ENCODE measurements around the gene MAGI2. TPM values are rescaled to one million over a fixed set of nuclear protein-coding genes. Genes with fewer than 3 reads are reported as not detected.

The MAGI2 gene
- polyA plus RNA-seq, 1 donor, result 2.6 TPM

DNA sequence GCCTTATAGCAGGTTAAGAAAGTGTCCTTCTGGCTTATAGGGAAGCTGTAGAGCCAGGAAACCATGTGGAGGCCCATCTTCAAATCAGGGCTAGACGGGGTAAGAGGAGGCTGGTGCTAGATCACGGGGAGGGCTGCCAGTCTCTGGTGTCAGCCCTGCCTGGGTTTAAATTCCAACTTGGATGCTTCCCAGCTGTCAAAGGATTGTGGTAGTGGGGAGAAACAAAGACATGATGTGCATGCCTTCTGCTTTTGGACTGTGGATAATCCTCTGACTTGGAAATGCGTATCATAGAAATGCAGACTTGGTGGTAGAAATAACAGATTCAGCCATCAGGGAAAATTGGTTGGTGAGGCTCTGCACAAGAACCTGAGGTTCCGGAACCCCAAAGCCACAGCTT lies 1329.3 kb downstream of the MAGI2 start:
- Histone ChIP-seq H3K4me3 (ENCODE audit: low read length) (no peak overlapping the region), H3K36me3 (ENCODE audit: control insufficient read depth, insufficient read depth, low read length) (no peaks in the 10 kb centered on the region), H3K9me3 (ENCODE audit: control insufficient read depth, low read depth, low read length) (no peaks in the 10 kb centered on the region), H3K27me3 (ENCODE audit: control insufficient read depth, insufficient read depth, low read length) (no peaks in the 10 kb centered on the region), H3K27ac (ENCODE audit: low read length) (no peak overlapping the region), H3K4me1 (ENCODE audit: control insufficient read depth, insufficient read depth, low read length) (no peaks in the 10 kb centered on the region)
- WGBS (ENCODE audit: insufficient coverage, low lambda C conversion rate), result no CpG with 5 or more reads among the region's 4 CpGs
- DNase-seq, result no peak

- Histone ChIP-seq H3K4me1 (ENCODE audit: control insufficient read depth, insufficient read depth, low read length) (no peaks in the 10 kb centered on the region), H3K4me3 (ENCODE audit: low read length) (no peak overlapping the region), H3K9me3 (ENCODE audit: control insufficient read depth, low read depth, low read length) (no peaks in the 10 kb centered on the region), H3K27ac (ENCODE audit: low read length) (no peak overlapping the region), H3K36me3 (ENCODE audit: control insufficient read depth, insufficient read depth, low read length) (no peaks in the 10 kb centered on the region), H3K27me3 (ENCODE audit: control insufficient read depth, insufficient read depth, low read length) (no peaks in the 10 kb centered on the region)
- DNase-seq, result no peak
- WGBS (ENCODE audit: insufficient coverage, low lambda C conversion rate), result 89% methylated on average over 1 of the region's 1 CpG
These were observed 1331.6 kb downstream of the MAGI2 start for GRCh38 chr7:78121888-78122287.

DNA sequence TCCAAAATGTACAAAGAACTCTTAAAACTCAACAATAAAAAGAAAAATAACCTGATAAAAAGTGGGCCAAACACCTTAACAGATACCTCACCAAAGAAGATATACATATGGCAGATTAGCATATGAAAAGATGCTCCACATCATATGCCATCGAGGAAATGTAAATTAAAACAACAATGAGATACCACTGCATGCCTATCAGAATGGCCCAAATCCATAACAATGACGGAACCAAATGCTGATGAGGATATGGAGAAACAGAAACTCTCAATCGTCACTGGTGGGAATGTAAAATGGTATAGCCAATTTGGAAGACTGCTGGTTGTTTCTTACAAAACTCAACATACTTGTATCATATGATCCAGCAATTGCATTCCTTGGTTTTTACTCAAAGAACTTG lies 1335.0 kb downstream of the MAGI2 start:
- H3K36me3 ChIP-seq (ENCODE audit: control insufficient read depth, insufficient read depth, low read length), result no peaks in the 10 kb centered on the region
- WGBS (ENCODE audit: insufficient coverage, low lambda C conversion rate), result 92% methylated on average over 2 of the region's 3 CpGs
- no peak overlapping the region for H3K27ac ChIP-seq (ENCODE audit: low read length)
- H3K4me3 ChIP-seq (ENCODE audit: low read length), result no peak overlapping the region
- peaks cover 3% of the 10 kb centered on the region for H3K27me3 ChIP-seq (ENCODE audit: control insufficient read depth, insufficient read depth, low read length)
- no peak for DNase-seq
- no peaks in the 10 kb centered on the region for H3K4me1 ChIP-seq (ENCODE audit: control insufficient read depth, insufficient read depth, low read length)
- no peaks in the 10 kb centered on the region for H3K9me3 ChIP-seq (ENCODE audit: control insufficient read depth, low read depth, low read length)

- H3K27me3 ChIP-seq (ENCODE audit: control insufficient read depth, insufficient read depth, low read length), result peaks cover 3% of the 10 kb centered on the region
- H3K4me3 ChIP-seq (ENCODE audit: low read length), result no peak overlapping the region
- H3K27ac ChIP-seq (ENCODE audit: low read length), result no peak overlapping the region
- no peak for DNase-seq
- H3K4me1 ChIP-seq (ENCODE audit: control insufficient read depth, insufficient read depth, low read length), result no peaks in the 10 kb centered on the region
- H3K36me3 ChIP-seq (ENCODE audit: control insufficient read depth, insufficient read depth, low read length), result no peaks in the 10 kb centered on the region
- no peaks in the 10 kb centered on the region for H3K9me3 ChIP-seq (ENCODE audit: control insufficient read depth, low read depth, low read length)
These were observed 1337.6 kb downstream of the MAGI2 start for GRCh38 chr7:78115876-78116275.

GRCh38 chr7:78114993-78115392 lies 1338.5 kb downstream of the MAGI2 start:
- Histone ChIP-seq H3K4me3 (ENCODE audit: low read length) (no peak overlapping the region), H3K36me3 (ENCODE audit: control insufficient read depth, insufficient read depth, low read length) (no peaks in the 10 kb centered on the region), H3K9me3 (ENCODE audit: control insufficient read depth, low read depth, low read length) (no peaks in the 10 kb centered on the region), H3K27me3 (ENCODE audit: control insufficient read depth, insufficient read depth, low read length) (peaks cover 3% of the 10 kb centered on the region), H3K27ac (ENCODE audit: low read length) (no peak overlapping the region), H3K4me1 (ENCODE audit: control insufficient read depth, insufficient read depth, low read length) (no peaks in the 10 kb centered on the region)
- WGBS (ENCODE audit: insufficient coverage, low lambda C conversion rate), result 100% methylated on average over 1 of the region's 1 CpG
- DNase-seq, result no peak

GRCh38 chr7:78112488-78112887 lies 1341.0 kb downstream of the MAGI2 start:
- no CpG with 5 or more reads among the region's 5 CpGs for WGBS (ENCODE audit: insufficient coverage, low lambda C conversion rate)
- no peaks in the 10 kb centered on the region for H3K9me3 ChIP-seq (ENCODE audit: control insufficient read depth, low read depth, low read length)
- H3K4me3 ChIP-seq (ENCODE audit: low read length), result no peak overlapping the region
- H3K36me3 ChIP-seq (ENCODE audit: control insufficient read depth, insufficient read depth, low read length), result no peaks in the 10 kb centered on the region
- H3K27ac ChIP-seq (ENCODE audit: low read length), result no peak overlapping the region
- no peak for DNase-seq
- peaks cover 3% of the 10 kb centered on the region for H3K27me3 ChIP-seq (ENCODE audit: control insufficient read depth, insufficient read depth, low read length)
- no peaks in the 10 kb centered on the region for H3K4me1 ChIP-seq (ENCODE audit: control insufficient read depth, insufficient read depth, low read length)

GRCh38 chr7:78111386-78111785 lies 1342.1 kb downstream of the MAGI2 start:
- WGBS (ENCODE audit: insufficient coverage, low lambda C conversion rate), result no CpG with 5 or more reads among the region's 3 CpGs
- Histone ChIP-seq H3K4me1 (ENCODE audit: control insufficient read depth, insufficient read depth, low read length) (no peaks in the 10 kb centered on the region), H3K36me3 (ENCODE audit: control insufficient read depth, insufficient read depth, low read length) (no peaks in the 10 kb centered on the region), H3K4me3 (ENCODE audit: low read length) (no peak overlapping the region), H3K27ac (ENCODE audit: low read length) (no peak overlapping the region), H3K9me3 (ENCODE audit: control insufficient read depth, low read depth, low read length) (no peaks in the 10 kb centered on the region), H3K27me3 (ENCODE audit: control insufficient read depth, insufficient read depth, low read length) (no peaks in the 10 kb centered on the region)
- DNase-seq, result no peak

DNA sequence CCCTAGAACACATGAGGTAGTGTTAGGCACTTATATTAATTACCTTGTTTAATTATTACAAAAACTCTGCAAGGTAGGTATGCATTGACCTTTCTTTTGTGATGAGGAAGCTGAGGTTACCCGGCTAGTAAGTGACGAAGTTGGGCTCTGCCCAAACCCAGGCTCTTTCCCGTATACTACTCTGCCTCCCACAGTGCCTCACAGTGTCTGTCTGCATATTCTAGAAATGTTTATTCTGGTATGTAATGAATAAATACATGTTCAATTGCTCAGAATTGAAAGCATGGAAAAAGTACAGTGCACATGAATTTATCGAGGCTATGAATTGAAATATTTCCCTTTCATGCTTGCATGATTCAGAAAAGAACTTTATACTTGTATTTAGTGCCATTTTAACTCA lies 1350.0 kb downstream of the MAGI2 start:
- Histone ChIP-seq H3K27ac (ENCODE audit: low read length) (no peak overlapping the region), H3K27me3 (ENCODE audit: control insufficient read depth, insufficient read depth, low read length) (peaks cover 2% of the 10 kb centered on the region), H3K4me3 (ENCODE audit: low read length) (no peak overlapping the region), H3K4me1 (ENCODE audit: control insufficient read depth, insufficient read depth, low read length) (no peaks in the 10 kb centered on the region), H3K9me3 (ENCODE audit: control insufficient read depth, low read depth, low read length) (no peaks in the 10 kb centered on the region), H3K36me3 (ENCODE audit: control insufficient read depth, insufficient read depth, low read length) (no peaks in the 10 kb centered on the region)
- no peak for DNase-seq
- WGBS (ENCODE audit: insufficient coverage, low lambda C conversion rate), result no CpG with 5 or more reads among the region's 4 CpGs

DNA sequence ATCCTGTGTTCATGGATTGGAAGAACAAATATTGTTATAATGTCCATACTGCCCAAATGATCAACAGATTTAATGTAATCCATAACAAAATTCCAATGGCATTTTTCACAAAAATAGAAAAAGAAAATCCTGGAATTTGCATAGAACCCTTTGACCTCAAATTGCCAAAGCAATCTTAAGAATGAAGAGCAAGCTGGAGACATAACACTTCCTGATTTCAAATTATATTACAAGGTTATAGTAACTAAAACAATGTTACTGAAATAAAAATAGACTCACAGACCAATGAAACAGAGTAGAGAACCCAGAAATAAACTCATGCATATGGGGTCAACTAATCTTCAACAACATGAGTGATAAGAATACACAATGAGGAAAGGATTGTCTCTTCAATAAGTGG lies 1352.4 kb downstream of the MAGI2 start:
- H3K4me1 ChIP-seq (ENCODE audit: control insufficient read depth, insufficient read depth, low read length), result no peaks in the 10 kb centered on the region
- no peak overlapping the region for H3K4me3 ChIP-seq (ENCODE audit: low read length)

DNA sequence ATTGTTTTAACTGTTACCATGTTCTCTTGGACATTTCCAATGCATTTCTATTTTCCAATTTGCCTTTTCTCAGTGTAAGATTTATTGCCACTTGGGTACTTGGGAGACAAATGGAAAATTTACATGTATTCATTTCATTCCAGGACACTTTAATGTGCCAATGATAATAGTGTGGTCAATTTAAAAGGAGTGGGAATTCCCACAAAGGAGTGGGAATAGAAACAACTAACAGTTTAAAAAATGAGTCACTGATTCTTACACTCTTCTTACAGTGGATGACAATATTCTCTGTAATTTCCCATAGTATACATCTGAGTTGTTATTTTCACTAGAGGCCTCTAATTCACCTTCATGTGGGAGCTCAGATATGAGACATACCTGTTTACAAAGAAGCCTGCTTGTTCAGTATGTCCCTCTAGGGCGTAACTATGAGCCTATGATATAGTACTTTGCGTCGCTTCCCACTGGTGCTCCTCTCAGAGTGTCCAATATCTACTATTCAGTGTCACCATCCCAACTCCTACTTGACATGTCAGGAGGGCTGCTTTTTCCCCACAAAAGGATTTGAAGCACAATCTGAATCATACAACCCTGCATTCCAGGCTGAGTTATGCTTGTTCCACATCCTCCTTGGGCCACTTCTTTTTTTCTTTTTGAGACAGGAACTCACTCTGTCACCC lies 1353.6 kb downstream of the MAGI2 start:
- no peaks in the 10 kb centered on the region for H3K36me3 ChIP-seq (ENCODE audit: control insufficient read depth, insufficient read depth, low read length)
- 60% methylated on average over 1 of the region's 3 CpGs for WGBS (ENCODE audit: insufficient coverage, low lambda C conversion rate)
- H3K9me3 ChIP-seq (ENCODE audit: control insufficient read depth, low read depth, low read length), result no peaks in the 10 kb centered on the region
- H3K27me3 ChIP-seq (ENCODE audit: control insufficient read depth, insufficient read depth, low read length), result peaks cover 2% of the 10 kb centered on the region
- H3K4me3 ChIP-seq (ENCODE audit: low read length), result no peak overlapping the region
- H3K27ac ChIP-seq (ENCODE audit: low read length), result no peak overlapping the region
- DNase-seq, result no peak
- H3K4me1 ChIP-seq (ENCODE audit: control insufficient read depth, insufficient read depth, low read length), result no peaks in the 10 kb centered on the region

More for the DNA sequence above, 1352.4 kb downstream of the MAGI2 start:
- H3K27ac ChIP-seq (ENCODE audit: low read length), result no peak overlapping the region
- H3K27me3 ChIP-seq (ENCODE audit: control insufficient read depth, insufficient read depth, low read length), result peaks cover 2% of the 10 kb centered on the region
- no peak for DNase-seq
- H3K36me3 ChIP-seq (ENCODE audit: control insufficient read depth, insufficient read depth, low read length), result no peaks in the 10 kb centered on the region
- H3K9me3 ChIP-seq (ENCODE audit: control insufficient read depth, low read depth, low read length), result no peaks in the 10 kb centered on the region

- no peaks in the 10 kb centered on the region for H3K27me3 ChIP-seq (ENCODE audit: control insufficient read depth, insufficient read depth, low read length)
- no peak for DNase-seq
- no peak overlapping the region for H3K4me3 ChIP-seq (ENCODE audit: low read length)
- no peaks in the 10 kb centered on the region for H3K4me1 ChIP-seq (ENCODE audit: control insufficient read depth, insufficient read depth, low read length)
- no peak overlapping the region for H3K27ac ChIP-seq (ENCODE audit: low read length)
- H3K9me3 ChIP-seq (ENCODE audit: control insufficient read depth, low read depth, low read length), result no peaks in the 10 kb centered on the region
- H3K36me3 ChIP-seq (ENCODE audit: control insufficient read depth, insufficient read depth, low read length), result no peaks in the 10 kb centered on the region
These were observed 1357.9 kb downstream of the MAGI2 start for GRCh38 chr7:78095549-78095948.
